Measurements from ENCODE around the gene NTN5.

Gene NTN5

GRCh38 chr19:48629599-48630295 is 43.1 kb downstream of the NTN5 start:
- DNase-seq (ENCODE audit: low read depth): no peak

- no peak for DNase-seq (ENCODE audit: low read depth)
Measured at GRCh38 chr19:48629297-48629598, 43.6 kb downstream of the NTN5 start.

DNA sequence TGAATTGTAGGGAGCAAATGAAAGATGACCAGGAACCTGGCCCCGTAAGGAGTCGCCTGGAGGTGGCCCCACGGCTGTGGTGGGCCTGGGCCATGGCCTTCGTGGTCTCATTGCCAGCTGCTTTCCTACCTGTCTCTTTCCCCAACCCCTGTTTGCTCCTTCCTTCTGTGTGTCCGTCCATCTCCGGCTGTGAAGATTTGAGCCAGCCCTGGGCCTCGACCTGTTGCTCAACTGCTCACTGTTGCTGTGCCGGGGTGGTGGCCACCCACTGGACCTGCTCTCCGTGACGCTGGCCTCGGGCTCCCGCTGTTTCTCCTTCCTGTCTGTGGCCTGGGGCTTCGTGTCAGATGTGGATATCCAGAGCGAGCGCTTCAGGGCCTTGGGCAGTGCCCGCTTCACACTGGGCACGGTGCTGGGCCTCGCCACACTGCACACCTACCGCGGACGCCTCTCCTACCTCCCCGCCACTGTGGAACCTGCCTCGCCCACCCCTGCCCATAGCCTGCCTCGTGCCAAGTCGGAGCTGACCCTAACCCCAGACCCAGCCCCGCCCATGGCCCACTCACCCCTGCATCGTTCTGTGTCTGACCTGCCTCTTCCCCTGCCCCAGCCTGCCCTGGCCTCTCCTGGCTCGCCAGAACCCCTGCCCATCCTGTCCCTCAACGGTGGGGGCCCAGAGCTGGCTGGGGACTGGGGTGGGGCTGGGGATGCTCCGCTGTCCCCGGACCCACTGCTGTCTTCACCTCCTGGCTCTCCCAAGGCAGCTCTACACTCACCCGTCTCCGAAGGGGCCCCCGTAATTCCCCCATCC is 44.1 kb downstream of the NTN5 start:
- DNase-seq (ENCODE audit: low read depth): no peak

- DNase-seq (ENCODE audit: low read depth): no peak
Measured at GRCh38 chr19:48627865-48628314, 44.9 kb downstream of the NTN5 start.

DNA sequence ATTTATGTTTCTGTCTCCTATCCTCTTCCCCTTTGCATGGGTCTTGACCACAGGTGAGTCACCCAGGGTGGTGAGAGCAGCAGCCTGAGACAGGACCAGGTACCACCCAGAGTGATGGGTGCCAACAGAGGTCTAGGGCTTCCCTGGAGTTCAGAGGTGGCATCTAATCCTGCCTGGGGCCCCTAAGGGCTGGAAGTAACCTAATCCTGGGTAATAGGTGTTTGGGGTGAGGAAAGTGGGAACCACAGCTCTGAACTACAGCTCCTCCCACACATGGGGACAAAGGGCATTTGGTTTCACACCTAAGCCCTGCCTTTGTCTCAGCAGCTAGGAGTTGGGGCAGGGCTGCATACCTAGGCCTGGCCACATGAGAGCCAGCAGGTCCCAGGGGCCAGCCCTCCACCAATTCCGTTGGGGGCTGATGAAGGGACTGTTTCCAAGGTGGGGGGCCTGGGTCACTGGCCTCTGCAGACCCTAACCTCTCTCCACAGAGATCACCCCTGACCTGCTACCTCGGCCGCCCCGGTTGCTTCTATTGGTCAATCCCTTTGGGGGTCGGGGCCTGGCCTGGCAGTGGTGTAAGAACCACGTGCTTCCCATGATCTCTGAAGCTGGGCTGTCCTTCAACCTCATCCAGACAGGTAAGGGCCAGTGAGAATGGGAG is 45.5 kb downstream of the NTN5 start:
- no peak for DNase-seq (ENCODE audit: low read depth)

GRCh38 chr19:48625891-48626327 is 46.9 kb downstream of the NTN5 start:
- DNase-seq (ENCODE audit: low read depth): no peak

- DNase-seq (ENCODE audit: low read depth): no peak
Measured at GRCh38 chr19:48624791-48625723, 47.8 kb downstream of the NTN5 start.

DNA sequence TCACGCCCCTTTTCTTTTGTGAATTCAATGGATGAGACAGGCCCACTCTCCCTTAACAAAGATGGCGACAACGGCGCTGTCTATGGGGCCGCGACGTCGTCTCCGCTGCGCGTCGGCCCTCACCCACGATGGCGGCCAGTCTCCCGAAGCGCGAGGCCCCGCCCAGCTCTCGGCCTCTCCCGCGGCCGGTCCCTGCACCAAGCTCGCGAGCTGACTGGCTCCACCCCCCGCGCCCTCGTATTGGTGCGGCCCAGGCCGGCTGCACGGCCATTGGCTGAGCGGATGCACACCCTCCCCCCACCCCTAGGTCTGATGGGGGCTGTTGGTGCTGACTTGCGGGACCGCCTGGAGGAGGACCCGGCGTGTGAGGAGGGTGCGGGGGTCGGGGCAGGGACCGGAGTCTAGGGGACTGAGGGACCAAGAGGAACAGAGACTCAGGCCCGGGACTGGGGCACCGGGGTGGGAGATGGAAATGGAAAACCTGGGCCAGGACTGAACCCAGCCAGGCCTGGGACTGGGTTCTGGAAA is 48.7 kb downstream of the NTN5 start:
- DNase-seq (ENCODE audit: low read depth): peak; percentile 94

- DNase-seq (ENCODE audit: low read depth): no peak
Measured at GRCh38 chr19:48623556-48624066, 49.2 kb downstream of the NTN5 start.

DNA sequence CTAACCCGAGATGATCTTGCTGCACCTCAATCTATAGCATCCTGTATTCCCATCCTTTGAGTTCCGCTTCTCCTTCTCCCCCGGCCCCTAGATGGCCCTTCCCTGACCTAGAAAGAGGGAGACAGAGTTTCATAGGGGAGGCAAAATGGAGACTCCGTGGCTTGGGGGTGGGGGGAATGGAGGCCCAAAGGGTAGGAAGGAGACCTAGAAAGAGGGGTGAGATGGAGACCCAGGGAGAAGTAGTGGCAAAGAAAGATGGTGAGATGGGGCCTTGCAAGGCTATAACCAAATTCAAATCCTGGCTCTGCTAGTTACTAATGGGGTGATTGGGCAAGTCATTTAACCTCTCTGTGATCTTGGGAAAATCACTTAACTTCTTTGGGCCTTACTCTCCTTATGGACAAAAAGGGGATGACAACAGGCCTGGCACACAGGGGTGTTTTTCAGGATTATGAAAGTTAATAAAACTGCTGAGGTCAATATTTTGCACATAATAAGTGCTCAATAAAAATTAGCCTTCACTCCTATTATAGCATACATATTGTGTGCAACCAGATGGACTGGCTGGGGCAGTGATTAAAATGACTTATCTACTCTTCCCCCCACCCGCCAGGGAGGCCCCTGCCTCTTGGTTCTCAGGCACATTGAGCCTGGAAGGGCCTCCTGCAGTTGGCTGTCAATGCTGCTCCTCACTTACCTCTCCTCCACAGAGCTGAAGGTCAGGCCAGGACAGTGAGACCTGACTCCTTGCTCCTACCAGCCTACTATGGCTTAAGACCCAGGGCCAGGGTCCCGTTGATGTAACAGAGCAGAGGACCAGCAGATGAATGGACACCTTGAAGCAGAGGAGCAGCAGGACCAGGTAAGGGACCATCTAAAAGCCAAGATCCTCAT is 52.9 kb downstream of the NTN5 start:
- no peak for DNase-seq (ENCODE audit: low read depth)

DNA sequence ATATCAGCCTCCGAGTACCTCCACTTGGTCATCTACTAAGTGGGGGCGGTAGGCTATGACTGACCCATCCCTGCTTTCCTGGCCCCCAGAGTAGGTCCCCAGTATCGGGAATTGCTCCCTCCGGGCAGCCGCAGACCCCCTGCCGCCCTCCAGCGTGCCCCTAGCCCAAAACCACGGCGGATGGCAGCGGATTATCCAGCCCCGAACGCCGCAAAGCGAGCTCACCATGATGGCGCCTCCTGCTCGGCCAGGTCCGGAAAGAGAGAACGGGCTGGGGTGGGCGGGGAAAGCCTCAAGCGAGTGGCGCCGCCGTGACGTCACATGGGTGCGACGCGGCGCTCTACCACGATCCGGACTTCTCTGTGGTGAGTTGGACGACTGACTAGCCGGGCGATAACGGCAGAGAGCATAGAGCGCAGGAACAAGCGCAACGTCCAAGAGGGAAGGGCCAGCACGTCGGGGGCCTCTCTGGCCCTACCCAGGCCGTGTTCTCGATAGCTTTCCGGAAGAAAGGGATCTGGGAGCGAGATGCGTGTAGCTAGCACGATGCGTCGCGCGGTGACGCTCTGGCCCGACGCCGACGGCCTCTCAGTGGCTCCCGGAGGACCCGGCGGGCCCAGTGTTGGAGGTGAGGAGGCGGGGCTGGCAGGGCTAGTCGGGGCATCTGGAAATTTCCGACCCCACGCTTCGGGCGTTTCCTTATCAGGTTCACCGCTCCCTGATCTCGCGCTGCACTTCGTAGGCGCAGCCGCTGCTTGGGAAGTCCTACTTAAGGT is 53.7 kb downstream of the NTN5 start, which contains the start of the genes RPL18 and SPHK2:
Gene RPL18 (minus strand): TSS at position 263 of the 776 bp plus-strand sequence. CDS start 35 bp downstream, at position 228.
Gene SPHK2 (plus strand): TSS at position 591 of the 776 bp plus-strand sequence. CDS start 1,009 bp downstream, outside the sequence.
- peak; percentile 99 for DNase-seq (ENCODE audit: low read depth)

- no peak for DNase-seq (ENCODE audit: low read depth)
Measured at GRCh38 chr19:48618278-48618915, 54.4 kb downstream of the NTN5 start.

DNA sequence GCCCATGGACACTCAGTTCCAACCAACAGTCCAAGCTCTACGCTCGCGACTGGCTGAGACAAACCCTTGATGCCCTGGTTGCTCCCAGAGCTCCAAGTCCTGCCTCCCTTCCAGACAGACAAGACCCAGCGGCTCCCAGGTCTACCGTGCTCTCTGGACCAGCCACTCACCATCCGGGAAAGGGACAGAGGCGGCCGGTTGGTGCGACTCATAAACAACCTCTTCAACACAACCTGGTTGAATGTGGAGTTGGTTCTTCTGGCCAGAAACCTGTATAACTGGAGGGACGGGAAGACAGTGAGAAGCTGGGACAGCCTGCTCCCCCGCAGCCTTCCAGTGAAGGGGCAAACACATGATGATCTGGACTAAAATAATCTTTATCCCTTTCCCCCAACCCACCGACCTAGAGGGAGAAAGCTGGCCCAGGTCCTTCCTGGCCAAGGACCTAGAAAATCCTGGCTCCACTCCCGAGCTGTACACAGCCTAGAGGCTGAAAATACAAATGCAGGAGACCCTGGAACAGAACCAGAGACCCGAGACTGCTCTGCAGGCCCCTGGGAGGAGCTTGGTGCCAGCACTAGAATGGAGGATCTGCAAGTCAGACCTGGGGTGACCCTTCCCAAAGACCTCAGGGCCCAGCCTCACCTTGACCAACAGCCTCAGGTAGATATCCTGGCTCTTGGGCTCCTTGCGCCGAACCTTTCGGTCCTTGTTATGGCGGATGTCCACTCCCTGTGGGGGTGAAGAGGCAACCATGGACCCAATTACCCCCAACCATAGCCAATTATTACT is 55.5 kb downstream of the NTN5 start:
- no peak for DNase-seq (ENCODE audit: low read depth)

DNA sequence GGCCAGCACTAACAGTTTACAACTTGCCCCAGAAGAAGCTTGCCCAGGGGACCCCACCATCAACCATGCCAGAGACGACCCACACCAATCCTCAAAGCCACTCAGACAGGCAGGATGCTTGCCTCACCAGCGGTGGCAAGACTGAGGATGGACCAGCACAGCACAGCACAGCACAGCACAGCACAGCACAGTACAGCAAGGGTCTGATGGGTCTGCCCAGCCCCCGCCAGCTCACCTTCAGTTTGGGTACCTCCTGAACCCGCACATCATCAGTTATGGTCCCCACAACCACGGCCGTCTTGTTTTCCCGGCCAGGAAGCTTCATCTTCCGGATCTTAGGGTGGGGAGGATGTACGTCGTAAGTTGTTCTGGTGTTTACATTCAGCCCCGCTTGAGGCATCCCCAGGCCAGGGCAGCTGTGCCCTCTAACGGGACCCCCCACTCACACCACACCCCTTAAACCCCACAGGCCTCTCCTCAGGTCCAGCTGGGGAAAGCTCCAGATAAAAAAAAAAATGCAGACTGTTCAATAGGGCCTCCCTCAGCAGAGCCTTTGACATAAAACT is 56.2 kb downstream of the NTN5 start:
- no peak for DNase-seq (ENCODE audit: low read depth)

- no peak for DNase-seq (ENCODE audit: low read depth)
Measured at GRCh38 chr19:48616041-48616436, 56.8 kb downstream of the NTN5 start.

DNA sequence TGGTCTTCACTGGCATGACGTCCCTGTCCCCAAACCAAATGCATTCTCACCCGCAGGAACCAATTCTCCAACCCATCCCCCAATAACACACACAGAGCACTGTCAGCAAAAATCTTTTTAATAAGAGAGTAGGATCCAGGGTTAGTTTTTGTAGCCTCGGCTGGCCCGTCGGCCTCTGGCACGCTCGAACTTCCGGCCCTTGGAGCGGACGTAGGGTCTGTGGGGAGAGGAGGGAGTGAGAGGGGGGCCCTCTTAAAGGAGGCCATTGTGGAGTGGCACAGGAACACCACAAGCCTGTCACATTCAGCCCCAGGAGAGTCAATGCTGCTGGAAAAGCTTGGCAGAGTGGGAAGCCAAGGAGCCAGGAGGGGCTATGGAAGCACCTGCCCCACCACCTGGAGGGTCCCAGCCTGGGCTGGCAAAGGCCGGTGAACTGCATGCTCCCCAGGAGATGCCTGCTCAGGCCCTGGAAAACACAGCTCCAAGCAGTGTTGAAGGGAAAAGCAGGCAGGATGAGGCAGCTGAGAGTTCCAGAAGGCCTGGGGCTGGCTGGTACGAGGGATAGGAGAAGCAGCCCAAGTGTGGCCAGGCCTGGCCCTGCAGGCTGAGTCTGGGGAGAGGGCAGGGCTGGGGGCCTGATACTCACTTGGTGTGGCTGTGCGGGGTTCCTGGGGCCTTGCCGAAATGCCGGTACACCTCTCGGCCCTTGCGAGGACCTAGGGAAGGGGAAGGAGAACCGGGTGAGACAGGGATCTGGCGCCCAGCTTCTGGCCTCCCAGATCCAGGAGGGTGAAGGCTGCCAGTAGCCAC is 57.4 kb downstream of the NTN5 start:
- no peak for DNase-seq (ENCODE audit: low read depth)
